H9 (cell line): ENCODE results near the gene TRIO. TPM values are rescaled to one million over a fixed set of nuclear protein-coding genes. Genes with fewer than 3 reads are reported as not detected.

ENCODE experiments used
- DNase-seq: peaks from one replicate; pipeline ENCODE4 v3.0.0-alpha.2; 2017
- H2AFZ ChIP-seq: one replicate; pipeline ENCODE4 v1.6.1; 2013; ENCODE audit warnings: mild to moderate bottlenecking, low read length, control low read depth, moderate library complexity
- H2AK5ac ChIP-seq: 2 replicates; pipeline ENCODE4 v1.6.1; 2013; ENCODE audit warnings: low read length, control low read depth, mixed read lengths; ENCODE audit not compliant: insufficient read length
- H2BK120ac ChIP-seq: one replicate; pipeline ENCODE4 v1.6.1; 2013; ENCODE audit warnings: low read depth, mild to moderate bottlenecking, low read length, control low read depth, inconsistent platforms; ENCODE audit not compliant: poor library complexity, severe bottlenecking
- H2BK12ac ChIP-seq: 2 replicates; pipeline ENCODE4 v1.6.1; 2013; ENCODE audit warnings: low read length, control low read depth, mixed read lengths, low read depth; ENCODE audit not compliant: insufficient read length
- H2BK15ac ChIP-seq: 2 replicates; pipeline ENCODE4 v1.6.1; 2013; ENCODE audit warnings: low read depth, low read length, control low read depth
- H2BK20ac ChIP-seq: one replicate; pipeline ENCODE4 v1.6.1; 2013; ENCODE audit warnings: low read depth, mild to moderate bottlenecking, low read length, control low read depth, inconsistent platforms; ENCODE audit not compliant: poor library complexity, severe bottlenecking
- H2BK5ac ChIP-seq: 2 replicates; pipeline ENCODE4 v1.6.1; 2013; ENCODE audit warnings: low read length, control low read depth, mixed read lengths; ENCODE audit not compliant: insufficient read length
- H3K14ac ChIP-seq: 2 replicates; pipeline ENCODE4 v1.6.1; 2013; ENCODE audit warnings: low read length, control low read depth; ENCODE audit not compliant: insufficient read depth
- H3K18ac ChIP-seq: 2 replicates; pipeline ENCODE4 v1.6.1; 2013; ENCODE audit warnings: low read depth, mild to moderate bottlenecking, mixed read lengths, low read length, control low read depth; ENCODE audit not compliant: insufficient read length
- H3K23ac ChIP-seq: 2 replicates; pipeline ENCODE4 v1.6.1; 2013; ENCODE audit warnings: low read length, control low read depth, mixed read lengths, low read depth; ENCODE audit not compliant: insufficient read length
- H3K23me2 ChIP-seq: 2 replicates; pipeline ENCODE4 v1.6.1; 2013; ENCODE audit warnings: low read depth, mild to moderate bottlenecking, mixed read lengths, low read length, control low read depth; ENCODE audit not compliant: insufficient read length, poor library complexity, severe bottlenecking
- H3K27ac ChIP-seq: 2 replicates; pipeline ENCODE4 v1.5.1; 2013; ENCODE audit warnings: low read length, control low read depth, mixed read lengths, low read depth; ENCODE audit not compliant: insufficient read length
- H3K27me3 ChIP-seq: 2 replicates; pipeline ENCODE4 v1.6.1; 2013; ENCODE audit warnings: low read length, control low read depth, inconsistent platforms; ENCODE audit not compliant: insufficient read depth
- H3K4ac ChIP-seq: 2 replicates; pipeline ENCODE4 v1.6.1; 2013; ENCODE audit warnings: low read depth, mild to moderate bottlenecking, control low read depth, inconsistent platforms, low read length, moderate library complexity
- H3K4me1 ChIP-seq: 2 replicates; pipeline ENCODE4 v1.6.1; 2013; ENCODE audit warnings: low read length, control low read depth, inconsistent platforms; ENCODE audit not compliant: insufficient read depth
- H3K4me2 ChIP-seq: 2 replicates; pipeline ENCODE4 v1.6.1; 2013; ENCODE audit warnings: low read length, control low read depth, mixed read lengths; ENCODE audit not compliant: insufficient read length, insufficient read depth
- H3K56ac ChIP-seq: 2 replicates; pipeline ENCODE4 v1.6.1; 2013; ENCODE audit warnings: low read depth, mild to moderate bottlenecking, mixed read lengths, low read length, control low read depth; ENCODE audit not compliant: insufficient read length
- H3K79me1 ChIP-seq: 2 replicates; pipeline ENCODE4 v1.6.1; 2013; ENCODE audit warnings: low read depth, mild to moderate bottlenecking, moderate library complexity, low read length, control low read depth, inconsistent platforms; ENCODE audit not compliant: insufficient read depth, poor library complexity, severe bottlenecking
- H3K79me2 ChIP-seq: 2 replicates; pipeline ENCODE4 v1.6.1; 2013; ENCODE audit warnings: low read length, control low read depth, inconsistent platforms; ENCODE audit not compliant: insufficient read depth
- H3K9ac ChIP-seq: 2 replicates; pipeline ENCODE4 v1.6.1; 2013; ENCODE audit warnings: low read length, control low read depth, mixed read lengths; ENCODE audit not compliant: insufficient read length; ENCODE audit errors: extremely low read depth
- H3K9me3 ChIP-seq: one replicate; pipeline ENCODE4 v1.6.1; 2013; ENCODE audit warnings: low read depth, low read length, inconsistent platforms; ENCODE audit not compliant: control insufficient read depth
- H3T11ph ChIP-seq: one replicate; pipeline ENCODE4 v1.6.1; 2013; ENCODE audit warnings: mild to moderate bottlenecking, low read length, control low read depth, inconsistent platforms
- H4K20me1 ChIP-seq: one replicate; pipeline ENCODE4 v1.6.1; 2013; ENCODE audit not compliant: control insufficient read depth, insufficient read length, insufficient read depth
- H4K5ac ChIP-seq: 2 replicates; pipeline ENCODE4 v1.6.1; 2013; ENCODE audit warnings: low read depth, mild to moderate bottlenecking, mixed read lengths, low read length, control low read depth; ENCODE audit not compliant: insufficient read length
- H4K8ac ChIP-seq: replicated peaks from 2 replicates; pipeline ENCODE4 v1.6.1; 2013; ENCODE audit warnings: low read length, control low read depth, mixed read lengths, low read depth; ENCODE audit not compliant: insufficient read length
- H4K91ac ChIP-seq: 2 replicates; pipeline ENCODE4 v1.6.1; 2013; ENCODE audit warnings: low read depth, mild to moderate bottlenecking, moderate library complexity, mixed read lengths, low read length, control low read depth; ENCODE audit not compliant: insufficient read length
- H3K27ac Mint-ChIP-seq, 3 experiments: 2 replicates in 2 of 3; 3 replicates in 1 of 3; pipeline ENCODE4 v1.8.0; 2020 to 2021; ENCODE audit warnings: mixed read lengths in 3 of 3, mild to moderate bottlenecking in 1 of 3, moderate library complexity in 1 of 3
- H3K27me3 Mint-ChIP-seq: 2 replicates; pipeline ENCODE4 v1.8.0; 2021; ENCODE audit warnings: low read depth, mild to moderate bottlenecking, moderate library complexity, mixed read lengths
- H3K36me3 Mint-ChIP-seq, 3 experiments: 2 replicates in 2 of 3; 3 replicates in 1 of 3; pipeline ENCODE4 v1.8.0; 2020 to 2021; ENCODE audit warnings: low read depth in 3 of 3, mixed read lengths in 3 of 3; ENCODE audit not compliant: insufficient read depth in 1 of 3
- H3K4me1 Mint-ChIP-seq, 2 experiments: 2 replicates each; pipeline ENCODE4 v1.8.0; 2020; ENCODE audit warnings: mixed read lengths in 2 of 2
- H3K4me3 Mint-ChIP-seq, 2 experiments: 2 replicates in 1 of 2; 3 replicates in 1 of 2; pipeline ENCODE4 v1.8.0; 2020 to 2021; ENCODE audit warnings: mild to moderate bottlenecking in 2 of 2, mixed read lengths in 2 of 2, moderate library complexity in 1 of 2
- H3K9me3 Mint-ChIP-seq, 2 experiments: 2 replicates in 1 of 2; 3 replicates in 1 of 2; pipeline ENCODE4 v1.8.0; 2020; ENCODE audit warnings: mild to moderate bottlenecking in 2 of 2, mixed read lengths in 2 of 2, moderate library complexity in 1 of 2
- WGBS: extraction: QIAGEN DNeasy Blood & Tissue Kit; methylation state at CpG from one replicate; pipeline ENCODE4 v1.1.7; 2013; ENCODE audit warnings: missing lambda C conversion rate, low lambda C conversion rate, mixed read lengths; ENCODE audit not compliant: insufficient read length; ENCODE audit errors: extremely low coverage; 5-methylcytosine and 5-hydroxymethylcytosine counted together
- total RNA-seq: library from RNA; stranded (reverse); gene quantifications from 2 replicates; pipeline ENCODE4 v1.2.1, GENCODE V29; 2021
- TF ChIP-seq, protein P1 (sequence below): fragments of 200-600 bp; sonication (generic); conservative IDR thresholded peaks from 3 replicates; pipeline ENCODE4 v1.8.0; 2021; ENCODE audit warnings: antibody characterized with exemption, mild to moderate bottlenecking

The TRIO gene
- total RNA-seq, 1 experiment from 2014 or later = 87.8 TPM

DNA sequence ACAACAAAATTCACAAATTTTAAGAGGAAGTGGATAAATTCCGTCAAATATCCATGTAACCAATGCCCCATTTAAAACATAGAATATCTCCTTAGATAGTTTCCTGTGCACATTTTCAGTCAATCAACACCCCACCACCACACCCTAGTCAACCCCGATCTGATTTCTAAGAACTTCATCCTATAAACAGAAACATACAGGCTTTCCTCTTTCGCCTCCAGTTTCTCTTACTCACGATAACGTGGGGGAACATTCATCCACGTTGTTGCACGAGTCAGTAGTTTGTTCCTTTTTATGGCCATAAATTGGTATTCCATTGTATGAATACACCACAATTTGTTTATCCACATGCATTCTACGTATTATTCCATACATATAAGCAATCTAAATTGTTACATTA lies 35.6 kb upstream of the TRIO start:
- Histone ChIP-seq H2BK20ac (no peak overlapping the region), H4K8ac (no peak overlapping the region), H3K4me1 (0 out of 2 replicates have a peak, but pooled peaks cover 3% of the 10 kb centered on the region), H3K18ac (no peak overlapping the region), H4K5ac (no peak overlapping the region), H3K56ac (no peak overlapping the region), H3K27me3 (peaks cover 4% of the 10 kb centered on the region; the same call in 1 of the 2 replicates), H3K79me1 (no peaks in the 10 kb centered on the region), H3K23me2 (peaks cover 3% of the 10 kb centered on the region), H4K91ac (no peak overlapping the region), H3T11ph (no peak overlapping the region), H2BK12ac (no peak overlapping the region), H2BK5ac (no peak overlapping the region), H3K23ac (no peak overlapping the region), H3K14ac (no peak overlapping the region), H2AFZ (no peak overlapping the region), H3K9me3 (no peaks in the 10 kb centered on the region), H3K9ac (no peak overlapping the region), H3K4ac (no peak overlapping the region), H3K27ac (no peak overlapping the region), H2BK120ac (no peak overlapping the region), H2BK15ac (no peak overlapping the region), H3K79me2 (no peaks in the 10 kb centered on the region), H4K20me1 (no peaks in the 10 kb centered on the region), H2AK5ac (no peak overlapping the region), H3K4me2 (no peak overlapping the region)
- H3K36me3 Mint-ChIP-seq = peaks cover 0 to 12% (median 0%) of the 10 kb centered on the region in 3 experiments; a peak in 2 of 7 replicates
- TF ChIP-seq, protein P1, sequence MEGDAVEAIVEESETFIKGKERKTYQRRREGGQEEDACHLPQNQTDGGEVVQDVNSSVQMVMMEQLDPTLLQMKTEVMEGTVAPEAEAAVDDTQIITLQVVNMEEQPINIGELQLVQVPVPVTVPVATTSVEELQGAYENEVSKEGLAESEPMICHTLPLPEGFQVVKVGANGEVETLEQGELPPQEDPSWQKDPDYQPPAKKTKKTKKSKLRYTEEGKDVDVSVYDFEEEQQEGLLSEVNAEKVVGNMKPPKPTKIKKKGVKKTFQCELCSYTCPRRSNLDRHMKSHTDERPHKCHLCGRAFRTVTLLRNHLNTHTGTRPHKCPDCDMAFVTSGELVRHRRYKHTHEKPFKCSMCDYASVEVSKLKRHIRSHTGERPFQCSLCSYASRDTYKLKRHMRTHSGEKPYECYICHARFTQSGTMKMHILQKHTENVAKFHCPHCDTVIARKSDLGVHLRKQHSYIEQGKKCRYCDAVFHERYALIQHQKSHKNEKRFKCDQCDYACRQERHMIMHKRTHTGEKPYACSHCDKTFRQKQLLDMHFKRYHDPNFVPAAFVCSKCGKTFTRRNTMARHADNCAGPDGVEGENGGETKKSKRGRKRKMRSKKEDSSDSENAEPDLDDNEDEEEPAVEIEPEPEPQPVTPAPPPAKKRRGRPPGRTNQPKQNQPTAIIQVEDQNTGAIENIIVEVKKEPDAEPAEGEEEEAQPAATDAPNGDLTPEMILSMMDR = no peak
- no peak for DNase-seq
- H3K9me3 Mint-ChIP-seq = peaks cover 2 to 9% of the 10 kb centered on the region in 2 experiments; a peak in 2 of 5 replicates
- H3K27me3 Mint-ChIP-seq = peaks cover 16% of the 10 kb centered on the region
- no peak overlapping the region for H3K27ac Mint-ChIP-seq
- H3K4me1 Mint-ChIP-seq = peaks cover 12 to 23% of the 10 kb centered on the region in 2 experiments
- no CpG with 5 or more reads among the region's 8 CpGs for WGBS
- H3K4me3 Mint-ChIP-seq = no peak overlapping the region
